ENCODE results near the gene CAMK2G. TPM values are rescaled to one million over a fixed set of nuclear protein-coding genes. Genes with fewer than 3 reads are reported as not detected.
"Not testable (repeated sequence)": the region's sequence is repeated elsewhere in the genome, so short reads cannot be mapped to it uniquely, and the experiment has no call there.

Gene CAMK2G
- total RNA-seq, 1 donor from 2014 or later = 31.1 TPM

DNA sequence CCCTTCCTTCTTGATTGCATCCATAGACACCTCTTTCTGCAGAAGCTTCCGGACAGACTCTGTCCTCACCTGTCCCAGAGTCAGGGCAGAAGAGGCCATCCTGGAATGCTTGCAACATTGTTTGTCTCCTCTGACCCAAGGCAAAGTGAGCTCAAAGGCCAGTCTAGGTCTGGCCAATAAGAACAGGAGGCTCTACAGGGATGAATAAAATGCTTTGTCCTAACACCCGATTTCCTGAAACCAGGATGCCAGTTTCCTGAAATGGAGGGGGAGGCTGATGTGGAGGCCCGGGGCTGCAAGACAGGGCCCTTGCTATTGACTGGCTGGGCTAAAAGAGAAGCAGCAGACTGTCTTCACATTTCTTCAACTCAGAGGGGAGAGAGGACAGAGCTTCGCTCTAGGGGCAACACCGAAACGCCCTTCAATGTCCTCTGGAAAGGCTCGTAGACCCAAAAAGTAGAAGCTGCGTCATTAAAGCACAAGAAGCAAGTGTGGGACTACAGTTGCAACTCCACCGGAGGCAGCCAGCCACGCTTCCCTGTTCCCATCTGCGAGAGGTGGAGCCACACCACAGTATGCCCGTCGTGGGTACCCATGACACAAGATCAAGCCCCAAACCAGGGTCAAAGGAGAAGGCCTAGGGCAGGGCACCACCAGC lies 33.8 kb downstream of the CAMK2G start:
- no peak for DNase-seq (ENCODE audit: low read depth, low spot score)

- DNase-seq (ENCODE audit: low read depth, low spot score) = no peak
Measured at GRCh38 chr10:73840056-73840402, 34.3 kb downstream of the CAMK2G start.

DNA sequence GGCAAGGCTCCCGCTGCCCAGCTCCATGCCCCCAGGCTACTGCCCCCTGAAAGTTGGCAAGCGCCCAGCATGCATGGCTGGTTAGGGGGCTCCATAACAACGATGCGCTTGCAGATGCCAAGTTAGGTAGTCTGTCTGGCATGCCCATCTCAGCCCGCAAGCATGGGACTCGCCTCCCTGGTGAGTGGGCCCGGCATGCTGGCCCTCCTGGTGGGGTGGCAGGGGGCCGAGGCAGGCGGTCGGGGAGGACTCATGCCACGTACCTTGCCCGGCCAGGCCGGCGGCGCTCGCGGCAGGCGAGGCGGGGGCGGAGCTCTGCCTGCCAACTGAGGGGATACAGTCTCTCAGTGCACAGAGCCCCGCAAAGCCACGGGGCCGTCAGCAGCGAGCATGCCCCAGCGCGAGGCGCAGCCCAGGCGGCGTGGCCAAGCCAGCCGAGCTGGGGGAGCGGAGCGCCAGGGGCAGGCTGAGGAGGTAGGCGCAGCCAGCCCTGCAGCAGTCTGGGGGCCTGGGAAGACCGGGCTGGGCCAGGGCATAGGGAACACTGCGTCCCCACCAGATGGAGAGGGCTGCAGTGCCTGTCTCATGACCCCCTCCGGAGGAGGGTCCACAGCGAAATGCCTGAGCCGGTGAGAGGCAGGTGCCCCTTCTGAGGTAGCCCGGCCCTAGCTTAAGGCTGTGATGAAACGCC lies 34.9 kb downstream of the CAMK2G start:
- no peak for DNase-seq (ENCODE audit: low read depth, low spot score)

DNA sequence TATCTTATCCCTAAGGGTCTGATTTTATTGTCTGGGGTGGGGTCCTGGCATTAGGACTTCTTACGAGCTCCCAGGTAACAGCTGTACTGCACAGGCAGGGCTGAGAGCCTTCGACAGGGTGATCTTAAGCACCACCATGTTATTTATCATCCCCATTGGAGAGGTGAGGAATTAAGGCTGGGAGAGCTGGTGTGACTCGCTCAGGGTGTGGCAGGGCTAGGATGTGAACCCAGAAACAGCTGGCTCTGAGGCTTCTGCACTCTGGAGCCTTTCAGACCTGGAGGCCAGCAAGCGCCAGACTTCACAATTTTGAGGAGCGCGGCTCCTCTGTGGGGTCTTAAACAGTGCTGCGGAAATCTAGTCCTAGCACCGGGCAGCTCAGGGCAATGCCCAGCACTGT lies 35.5 kb downstream of the CAMK2G start:
- DNase-seq (ENCODE audit: low read depth, low spot score) = no peak

GRCh38 chr10:73838008-73838567 lies 36.3 kb downstream of the CAMK2G start:
- DNase-seq (ENCODE audit: low read depth, low spot score) = no peak

DNA sequence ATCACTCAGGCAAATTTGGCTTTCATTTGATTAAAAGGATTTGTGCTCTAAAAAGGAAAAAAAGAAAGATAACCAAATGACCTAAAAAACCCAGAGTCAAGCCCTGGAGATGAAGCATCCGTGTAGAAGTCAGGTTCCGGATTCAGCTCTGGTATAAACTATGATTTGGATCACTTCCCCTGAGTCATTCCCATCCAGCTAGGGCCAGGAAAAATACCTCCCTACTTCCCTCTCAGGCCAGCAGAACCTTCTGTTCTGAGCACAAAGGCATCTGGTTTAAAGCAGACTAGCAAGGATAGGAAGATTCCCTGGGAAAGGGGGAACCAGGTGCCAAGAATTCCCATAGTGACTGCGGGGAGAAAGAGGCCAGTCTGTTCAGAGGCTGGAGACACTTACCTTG lies 37.3 kb downstream of the CAMK2G start:
- DNase-seq (ENCODE audit: low read depth, low spot score) = peak; percentile 51

GRCh38 chr10:73836427-73836980 lies 37.9 kb downstream of the CAMK2G start:
- DNase-seq (ENCODE audit: low read depth, low spot score) = no peak

- DNase-seq (ENCODE audit: low read depth, low spot score) = not testable (repeated sequence)
Measured at GRCh38 chr10:73829090-73829489, 45.3 kb downstream of the CAMK2G start.

DNA sequence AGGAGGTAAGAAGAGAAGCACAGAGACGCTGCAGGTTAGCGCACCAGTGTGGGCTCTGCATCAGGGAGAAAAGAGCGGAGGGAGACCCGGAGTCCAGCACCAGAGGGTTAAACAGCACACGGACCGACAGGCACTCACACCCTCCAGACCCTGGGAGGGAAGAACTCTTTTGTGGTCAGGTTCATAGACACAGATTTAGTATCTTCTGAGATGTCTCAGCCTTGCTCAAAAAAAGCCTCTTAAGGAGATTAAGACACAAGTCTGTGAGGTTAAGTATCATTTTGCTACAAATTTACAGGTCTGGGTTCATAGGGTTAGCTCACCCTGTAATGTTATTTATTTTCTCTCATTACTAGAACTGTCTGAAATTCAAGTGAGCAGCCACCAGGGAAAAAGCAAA lies 46.2 kb downstream of the CAMK2G start:
- no peak for DNase-seq (ENCODE audit: low read depth, low spot score)

DNA sequence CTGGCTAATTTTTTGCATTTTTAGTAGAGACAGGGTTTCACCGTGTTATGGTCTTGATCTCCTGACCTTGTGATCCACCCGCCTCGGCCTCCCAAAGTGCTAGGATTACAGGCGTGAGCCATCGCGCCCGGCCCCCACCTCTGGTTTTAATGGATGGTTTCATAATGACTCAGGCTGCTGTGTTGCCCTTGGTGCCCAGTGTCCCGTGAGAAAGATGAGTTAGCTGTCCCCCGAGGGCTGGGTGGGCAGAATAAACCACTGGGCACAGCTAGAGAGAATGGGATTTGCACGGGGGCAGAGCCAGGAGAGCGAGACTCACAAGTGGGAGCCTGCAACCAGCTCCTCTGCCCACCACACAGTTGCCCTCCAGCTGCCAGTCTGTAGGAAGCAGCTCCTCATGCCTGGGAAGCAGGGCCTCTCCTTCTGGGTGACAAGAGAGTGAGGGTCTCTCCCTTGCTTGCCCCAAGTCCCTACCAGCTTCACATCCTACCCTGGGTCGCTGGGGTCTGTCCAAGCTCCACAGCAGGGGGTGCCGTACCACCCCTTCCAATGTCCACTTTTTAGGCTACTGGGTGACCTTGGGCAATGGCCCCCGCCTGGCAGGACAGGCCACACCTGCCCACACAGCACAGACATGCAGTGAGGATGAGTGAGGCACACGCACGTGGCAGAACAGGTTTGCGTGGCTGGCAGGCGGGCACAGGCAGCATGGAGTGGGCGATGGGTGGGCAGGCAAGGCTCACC lies 46.8 kb downstream of the CAMK2G start:
- DNase-seq (ENCODE audit: low read depth, low spot score) = no peak

DNA sequence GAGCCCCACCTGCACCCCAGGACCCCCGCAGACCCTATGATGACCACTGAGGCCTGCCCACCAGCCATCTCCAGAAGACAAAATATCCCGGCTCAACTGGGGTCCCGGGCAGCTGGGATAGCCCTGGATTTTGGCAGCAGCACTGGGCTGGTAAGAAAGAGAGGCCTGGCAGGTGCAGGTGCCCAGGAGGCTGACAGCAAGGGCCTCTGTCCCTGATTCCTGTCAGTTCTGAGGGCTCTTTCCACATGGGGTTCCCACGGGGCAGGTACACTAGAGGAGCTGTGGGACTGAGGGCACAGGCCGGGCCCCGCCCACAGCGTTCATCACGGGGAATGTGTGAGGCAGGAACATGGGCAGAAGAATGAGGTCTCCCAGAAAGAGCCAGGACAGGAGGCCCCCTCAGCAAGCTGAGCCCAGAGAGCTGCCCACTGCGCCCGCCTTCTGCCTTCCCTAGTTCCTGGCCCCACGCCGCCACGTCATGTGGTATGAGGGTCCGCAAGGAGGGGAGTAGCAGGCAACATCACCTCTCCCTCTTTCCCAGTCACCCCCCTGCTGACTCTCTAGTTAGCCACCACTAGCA lies 50.1 kb downstream of the CAMK2G start:
- DNase-seq (ENCODE audit: low read depth, low spot score) = no peak

- no peak for DNase-seq (ENCODE audit: low read depth, low spot score)
Measured at GRCh38 chr10:73823391-73823790, 51.0 kb downstream of the CAMK2G start.

- DNase-seq (ENCODE audit: low read depth, low spot score) = peak; percentile 39
Measured at GRCh38 chr10:73819513-73820093, 54.8 kb downstream of the CAMK2G start.

DNA sequence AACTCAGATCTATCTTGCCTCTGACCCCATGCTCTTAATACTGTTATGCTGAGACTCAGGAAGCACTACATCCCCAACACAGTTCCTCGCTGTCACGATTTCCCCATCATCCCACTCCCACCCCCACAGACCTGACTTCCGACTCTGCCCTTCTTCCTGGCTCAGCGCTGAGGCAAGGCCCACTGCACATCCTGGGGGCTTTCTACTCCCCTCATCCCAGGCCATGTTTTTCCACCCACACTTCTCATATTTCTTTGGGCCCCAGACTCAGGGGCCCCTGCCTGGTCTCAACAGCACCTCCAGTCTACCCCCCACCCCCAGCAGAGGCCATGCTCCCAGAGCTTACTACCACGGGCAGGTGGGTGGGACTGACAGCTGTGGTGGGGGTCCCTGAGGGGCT lies 55.3 kb downstream of the CAMK2G start:
- DNase-seq (ENCODE audit: low read depth, low spot score) = no peak

DNA sequence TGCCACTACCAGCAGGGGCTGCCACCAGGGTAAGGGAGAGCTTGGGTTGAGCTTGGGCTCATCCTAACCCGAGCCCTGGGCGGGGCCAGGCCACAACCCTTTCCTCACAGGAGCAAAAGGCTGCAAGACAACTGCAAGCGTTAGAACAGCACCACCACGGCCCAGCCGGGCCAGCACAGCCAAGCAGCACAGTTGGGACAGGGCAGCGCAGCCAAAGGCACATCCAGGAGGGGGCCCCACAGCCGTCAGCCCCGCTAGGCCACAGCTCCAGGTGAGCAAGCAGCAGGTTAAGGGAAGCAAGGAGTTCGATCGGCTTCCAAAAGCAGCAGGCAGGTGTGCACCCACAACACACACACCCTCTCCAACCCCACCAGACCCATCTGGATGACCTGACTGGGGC lies 56.0 kb downstream of the CAMK2G start:
- DNase-seq (ENCODE audit: low read depth, low spot score) = no peak

GRCh38 chr10:73817826-73818225 lies 56.5 kb downstream of the CAMK2G start:
- DNase-seq (ENCODE audit: low read depth, low spot score) = no peak

- DNase-seq (ENCODE audit: low read depth, low spot score) = no peak
Measured at GRCh38 chr10:73816917-73817729, 57.2 kb downstream of the CAMK2G start.

DNA sequence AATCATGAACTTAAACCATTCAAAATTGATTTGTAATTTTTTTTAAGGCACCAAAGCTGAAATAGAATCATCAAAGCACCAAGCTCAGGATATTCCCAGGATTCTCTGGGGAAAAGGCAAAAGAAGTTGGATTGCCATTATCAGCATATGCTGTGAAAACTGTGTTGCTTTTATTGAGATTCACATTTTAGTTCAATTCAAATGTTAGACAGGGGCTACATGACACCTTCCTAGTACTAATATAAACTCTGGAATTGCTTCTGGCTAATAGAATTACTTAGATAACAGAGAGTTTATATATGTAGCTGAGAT lies 58.7 kb downstream of the CAMK2G start:
- no peak for DNase-seq (ENCODE audit: low read depth, low spot score)

DNA sequence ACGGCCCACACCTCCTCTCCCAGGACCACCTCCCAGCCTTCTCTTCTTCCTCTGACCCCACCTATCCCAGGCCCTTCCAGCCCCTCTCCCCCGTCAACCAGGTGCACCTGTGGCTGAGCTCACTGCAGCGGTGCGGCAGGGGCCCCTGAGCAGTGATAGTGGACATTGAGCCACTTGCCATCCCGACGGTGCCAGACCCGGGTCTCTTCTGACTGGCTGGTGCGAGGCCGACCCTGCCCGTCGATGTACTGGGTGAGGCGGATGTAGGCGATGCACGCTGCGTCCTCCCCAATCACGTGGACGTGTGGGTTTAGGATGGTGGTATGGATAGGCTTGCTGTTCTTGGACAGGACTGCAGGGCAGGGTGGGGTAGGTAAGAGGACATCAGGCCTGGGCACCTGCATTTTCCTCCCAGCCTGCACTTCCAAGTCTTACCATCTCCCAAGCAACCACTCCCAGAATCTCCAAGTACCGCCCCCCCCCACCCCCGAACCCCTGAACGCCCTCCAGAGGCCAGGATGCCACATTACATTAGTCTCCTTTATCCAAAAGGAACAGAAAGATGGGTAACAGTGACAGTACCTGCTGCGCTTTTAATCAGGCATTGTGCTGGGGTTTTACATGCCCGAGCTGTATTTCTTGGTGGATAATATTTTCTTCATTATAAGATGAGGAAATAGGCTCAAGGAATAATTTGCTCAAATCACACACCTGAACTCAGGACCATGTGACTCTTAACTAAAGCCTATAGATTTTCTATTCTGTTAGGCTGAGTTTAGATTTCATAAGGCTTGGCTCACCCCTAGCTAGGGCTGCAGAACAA lies 59.2 kb downstream of the CAMK2G start:
- DNase-seq (ENCODE audit: low read depth, low spot score) = no peak
